Suppressor macrophage (primary cell): ENCODE results near the gene TSSK6.

Experiments used
- DNase-seq, 4 experiments: peaks; one replicate each; pipeline ENCODE4 v3.0.0-alpha.2; 2020 to 2022
- total RNA-seq, 17 experiments: gene quantifications; one replicate each; lab custom pipeline; 2026; ENCODE audit warnings: mixed read lengths in 6 of 17, inconsistent platforms in 3 of 17; lab: John Stamatoyannopoulos, UW

The TSSK6 gene
- total RNA-seq = 0.07 to 2.8 (median 0.64) reads per million in 17 experiments

- DNase-seq = no peak
Measured at GRCh38 chr19:19514881-19515641, at the start of gene TSSK6. Gene TSSK6 (minus strand): TSS chr19:19515548. CDS start chr19:19515427, 121 bp downstream.

GRCh38 chr19:19563348-19563848 is 48.0 kb upstream of the TSSK6 start:
- no peak for DNase-seq

GRCh38 chr19:19562665-19563347 is 47.5 kb upstream of the TSSK6 start:
- DNase-seq = peak in 2 of 4 experiments; percentile 10 to 21

GRCh38 chr19:19561946-19562664 is 46.8 kb upstream of the TSSK6 start:
- DNase-seq = no peak

- DNase-seq = no peak
Measured at GRCh38 chr19:19559931-19560330, 44.6 kb upstream of the TSSK6 start.

- no peak for DNase-seq
Measured at GRCh38 chr19:19558636-19559035, 43.3 kb upstream of the TSSK6 start.

- no peak for DNase-seq
Measured at GRCh38 chr19:19558055-19558454, 42.7 kb upstream of the TSSK6 start.

- peak; percentile 68 to 79 (median 75) for DNase-seq
Measured at GRCh38 chr19:19554074-19555023, 39.0 kb upstream of the TSSK6 start.

- DNase-seq = no peak
Measured at GRCh38 chr19:19553670-19554069, 38.3 kb upstream of the TSSK6 start.

- DNase-seq = peak; percentile 44 to 78 (median 55)
Measured at GRCh38 chr19:19552798-19553197, 37.5 kb upstream of the TSSK6 start.

GRCh38 chr19:19551853-19552192 is 36.5 kb upstream of the TSSK6 start:
- DNase-seq = no peak

GRCh38 chr19:19550972-19551852 is 35.9 kb upstream of the TSSK6 start:
- no peak for DNase-seq

GRCh38 chr19:19550485-19550929 is 35.2 kb upstream of the TSSK6 start:
- no peak for DNase-seq

GRCh38 chr19:19549804-19550464 is 34.6 kb upstream of the TSSK6 start:
- peak in 2 of 4 experiments; percentile 20 to 36 for DNase-seq

GRCh38 chr19:19548915-19549759 is 33.8 kb upstream of the TSSK6 start:
- peak in 3 of 4 experiments; percentile 30 to 40 (median 36) for DNase-seq

- no peak for DNase-seq
Measured at GRCh38 chr19:19547674-19548336, 32.5 kb upstream of the TSSK6 start.

GRCh38 chr19:19546751-19547162 is 31.4 kb upstream of the TSSK6 start:
- no peak for DNase-seq

- DNase-seq = no peak
Measured at GRCh38 chr19:19545707-19546106, 30.4 kb upstream of the TSSK6 start.
